ENCODE data around the gene PRICKLE2. TPM values are rescaled to one million over a fixed set of nuclear protein-coding genes. Genes with fewer than 3 reads are reported as not detected.

Gene PRICKLE2
- total and polyA plus RNA-seq, 2 experiments from 2014 or later: 1.1 to 12.5 TPM

DNA sequence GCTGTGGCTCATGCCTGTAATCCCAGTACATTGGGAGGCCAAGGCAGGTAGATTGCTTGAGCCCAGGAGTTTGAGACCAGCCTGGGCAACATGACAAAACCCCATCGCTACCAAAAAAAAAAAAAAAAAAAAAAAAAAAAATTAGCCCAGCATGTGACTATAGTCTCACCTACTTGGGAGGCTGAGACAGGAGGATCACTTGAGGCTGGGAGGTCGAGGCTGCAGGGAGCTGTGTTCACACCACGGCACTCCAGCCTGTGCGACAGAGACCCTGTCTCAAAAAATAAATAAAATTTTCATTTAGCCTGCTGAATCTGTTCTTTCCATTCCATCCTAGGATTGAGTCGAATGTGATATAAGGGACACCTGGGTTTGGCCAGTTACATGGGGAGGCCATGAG is 14.6 kb upstream of the PRICKLE2 start (continued):
- TF ChIP-seq, protein P1, sequence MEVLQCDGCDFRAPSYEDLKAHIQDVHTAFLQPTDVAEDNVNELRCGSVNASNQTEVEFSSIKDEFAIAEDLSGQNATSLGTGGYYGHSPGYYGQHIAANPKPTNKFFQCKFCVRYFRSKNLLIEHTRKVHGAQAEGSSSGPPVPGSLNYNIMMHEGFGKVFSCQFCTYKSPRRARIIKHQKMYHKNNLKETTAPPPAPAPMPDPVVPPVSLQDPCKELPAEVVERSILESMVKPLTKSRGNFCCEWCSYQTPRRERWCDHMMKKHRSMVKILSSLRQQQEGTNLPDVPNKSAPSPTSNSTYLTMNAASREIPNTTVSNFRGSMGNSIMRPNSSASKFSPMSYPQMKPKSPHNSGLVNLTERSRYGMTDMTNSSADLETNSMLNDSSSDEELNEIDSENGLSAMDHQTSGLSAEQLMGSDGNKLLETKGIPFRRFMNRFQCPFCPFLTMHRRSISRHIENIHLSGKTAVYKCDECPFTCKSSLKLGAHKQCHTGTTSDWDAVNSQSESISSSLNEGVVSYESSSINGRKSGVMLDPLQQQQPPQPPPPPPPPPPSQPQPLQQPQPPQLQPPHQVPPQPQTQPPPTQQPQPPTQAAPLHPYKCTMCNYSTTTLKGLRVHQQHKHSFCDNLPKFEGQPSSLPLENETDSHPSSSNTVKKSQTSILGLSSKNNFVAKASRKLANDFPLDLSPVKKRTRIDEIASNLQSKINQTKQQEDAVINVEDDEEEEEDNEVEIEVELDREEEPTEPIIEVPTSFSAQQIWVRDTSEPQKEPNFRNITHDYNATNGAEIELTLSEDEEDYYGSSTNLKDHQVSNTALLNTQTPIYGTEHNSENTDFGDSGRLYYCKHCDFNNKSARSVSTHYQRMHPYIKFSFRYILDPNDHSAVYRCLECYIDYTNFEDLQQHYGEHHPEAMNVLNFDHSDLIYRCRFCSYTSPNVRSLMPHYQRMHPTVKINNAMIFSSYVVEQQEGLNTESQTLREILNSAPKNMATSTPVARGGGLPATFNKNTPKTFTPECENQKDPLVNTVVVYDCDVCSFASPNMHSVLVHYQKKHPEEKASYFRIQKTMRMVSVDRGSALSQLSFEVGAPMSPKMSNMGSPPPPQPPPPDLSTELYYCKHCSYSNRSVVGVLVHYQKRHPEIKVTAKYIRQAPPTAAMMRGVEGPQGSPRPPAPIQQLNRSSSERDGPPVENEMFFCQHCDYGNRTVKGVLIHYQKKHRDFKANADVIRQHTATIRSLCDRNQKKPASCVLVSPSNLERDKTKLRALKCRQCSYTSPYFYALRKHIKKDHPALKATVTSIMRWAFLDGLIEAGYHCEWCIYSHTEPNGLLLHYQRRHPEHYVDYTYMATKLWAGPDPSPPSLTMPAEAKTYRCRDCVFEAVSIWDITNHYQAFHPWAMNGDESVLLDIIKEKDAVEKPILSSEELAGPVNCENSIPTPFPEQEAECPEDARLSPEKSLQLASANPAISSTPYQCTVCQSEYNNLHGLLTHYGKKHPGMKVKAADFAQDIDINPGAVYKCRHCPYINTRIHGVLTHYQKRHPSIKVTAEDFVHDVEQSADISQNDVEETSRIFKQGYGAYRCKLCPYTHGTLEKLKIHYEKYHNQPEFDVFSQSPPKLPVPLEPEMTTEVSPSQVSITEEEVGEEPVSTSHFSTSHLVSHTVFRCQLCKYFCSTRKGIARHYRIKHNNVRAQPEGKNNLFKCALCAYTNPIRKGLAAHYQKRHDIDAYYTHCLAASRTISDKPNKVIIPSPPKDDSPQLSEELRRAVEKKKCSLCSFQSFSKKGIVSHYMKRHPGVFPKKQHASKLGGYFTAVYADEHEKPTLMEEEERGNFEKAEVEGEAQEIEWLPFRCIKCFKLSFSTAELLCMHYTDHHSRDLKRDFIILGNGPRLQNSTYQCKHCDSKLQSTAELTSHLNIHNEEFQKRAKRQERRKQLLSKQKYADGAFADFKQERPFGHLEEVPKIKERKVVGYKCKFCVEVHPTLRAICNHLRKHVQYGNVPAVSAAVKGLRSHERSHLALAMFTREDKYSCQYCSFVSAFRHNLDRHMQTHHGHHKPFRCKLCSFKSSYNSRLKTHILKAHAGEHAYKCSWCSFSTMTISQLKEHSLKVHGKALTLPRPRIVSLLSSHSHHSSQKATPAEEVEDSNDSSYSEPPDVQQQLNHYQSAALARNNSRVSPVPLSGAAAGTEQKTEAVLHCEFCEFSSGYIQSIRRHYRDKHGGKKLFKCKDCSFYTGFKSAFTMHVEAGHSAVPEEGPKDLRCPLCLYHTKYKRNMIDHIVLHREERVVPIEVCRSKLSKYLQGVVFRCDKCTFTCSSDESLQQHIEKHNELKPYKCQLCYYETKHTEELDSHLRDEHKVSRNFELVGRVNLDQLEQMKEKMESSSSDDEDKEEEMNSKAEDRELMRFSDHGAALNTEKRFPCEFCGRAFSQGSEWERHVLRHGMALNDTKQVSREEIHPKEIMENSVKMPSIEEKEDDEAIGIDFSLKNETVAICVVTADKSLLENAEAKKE (CRISPR knock-in tag; IDR thresholded peaks at IDR 0.05): no peak
- TF ChIP-seq EZH2phosphoT487 (IDR thresholded peaks at IDR 0.05; ENCODE audit: unreplicated experiment) (no peak), STAT1 (IDR thresholded peaks at IDR 0.05; ENCODE audit: unreplicated experiment) (no peak)

DNA sequence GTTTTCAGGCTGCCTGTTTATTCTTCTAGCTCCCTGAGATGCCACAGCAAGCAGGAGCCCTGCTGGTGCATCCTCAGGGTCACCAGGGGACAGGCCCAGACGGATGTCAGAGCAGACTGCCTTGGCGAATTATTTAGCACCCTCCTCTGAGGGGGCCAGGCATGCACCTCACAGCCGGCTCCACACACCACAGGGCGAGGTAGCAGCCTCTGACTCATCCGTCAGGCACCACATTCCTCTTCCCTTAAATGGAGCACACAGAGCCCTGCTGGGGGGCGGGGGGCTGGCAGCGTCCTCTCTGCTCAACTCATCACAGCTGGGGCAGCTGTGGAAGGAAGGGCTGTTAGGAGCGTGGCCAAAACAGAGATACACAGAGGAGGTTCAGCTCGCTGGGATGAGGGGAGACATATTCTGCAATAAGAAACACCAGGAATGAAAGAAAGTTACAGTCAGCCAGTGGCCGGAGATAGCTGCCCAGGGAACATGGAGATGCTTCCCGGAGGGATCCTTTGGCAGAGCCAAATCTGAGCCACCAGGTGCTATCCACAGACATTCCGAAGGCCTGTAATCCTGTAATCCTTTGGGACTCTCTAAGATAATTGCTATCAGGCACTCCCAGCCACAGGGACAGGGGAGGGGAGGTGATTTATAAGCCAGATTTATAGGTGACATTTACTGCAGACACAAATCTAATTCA is 13.9 kb upstream of the PRICKLE2 start:
- Histone ChIP-seq H2AFZ (no peak overlapping the region), H3K4me3 (peak overlapping the region; percentile 22; the same call in 1 of the 2 replicates), H3K36me3 (ENCODE audit: insufficient read depth) (no peaks in the 10 kb centered on the region), H4K20me1 (replicated peaks; ENCODE audit: insufficient read depth) (no peaks in the 10 kb centered on the region), H3K27me3 (ENCODE audit: insufficient read depth) (no peaks in the 10 kb centered on the region), H3K27ac (ENCODE audit: low read depth) (peak overlapping the region; percentile 83; the same call in 1 of the 2 replicates), H3K79me2 (replicated peaks; ENCODE audit: insufficient read depth) (no peaks in the 10 kb centered on the region), H3F3A (replicated peaks; ENCODE audit: low read depth) (no peaks in the 10 kb centered on the region), H3K9me2 (ENCODE audit: insufficient read depth) (peaks cover 9% of the 10 kb centered on the region), H3K4me2 (peak overlapping the region; percentile 49), H3K4me1 (ENCODE audit: insufficient read depth) (peaks cover 15% of the 10 kb centered on the region; the same call in 1 of the 2 replicates)
- H3K9me3 Mint-ChIP-seq: peaks cover 11% of the 10 kb centered on the region
- ATAC-seq: peak; percentile 98
- H3K4me1 Mint-ChIP-seq: peaks cover 16% of the 10 kb centered on the region
- H3K27ac Mint-ChIP-seq: peak overlapping the region; percentile 58
- DNase-seq (ENCODE audit: low spot score): peak; percentile 89
- no peak overlapping the region for H3K4me3 Mint-ChIP-seq
- TF ChIP-seq ZNF331 (CRISPR knock-in tag; IDR thresholded peaks at IDR 0.05; ENCODE audit: low read depth): no peak
- TF ChIP-seq EZH2phosphoT487 (IDR thresholded peaks at IDR 0.05; ENCODE audit: unreplicated experiment): no peak
- H3K36me3 Mint-ChIP-seq (ENCODE audit: low read depth): peaks cover 12% of the 10 kb centered on the region
- peaks cover 2% of the 10 kb centered on the region for H3K27me3 Mint-ChIP-seq (ENCODE audit: insufficient read depth, low read depth, poor library complexity)

Data from GM23338 (cell line).